MM.1S (cell line): ENCODE measurements around the gene CLINT1.

Source experiments
- DNase-seq: peaks from one replicate; pipeline ENCODE4 v3.0.0-alpha.2; 2015
- H2AFZ ChIP-seq: fragments of 300-600 bp; sonication (generic); 2 replicates; pipeline ENCODE4 v1.6.0; 2016; ENCODE audit warnings: antibody characterized with exemption, low read length
- H3F3A ChIP-seq: fragments of 300-600 bp; sonication (generic); 2 replicates; pipeline ENCODE4 v1.6.1; 2016; ENCODE audit warnings: mild to moderate bottlenecking, antibody characterized with exemption, low read length, moderate library complexity, mixed read lengths; ENCODE audit not compliant: insufficient read depth
- H3K27ac ChIP-seq: fragments of 300-600 bp; sonication (generic); 2 replicates; pipeline ENCODE4 v1.5.1; 2016; ENCODE audit warnings: mild to moderate bottlenecking, low read length
- H3K27me3 ChIP-seq: fragments of 300-600 bp; sonication (generic); replicated peaks from 2 replicates; pipeline ENCODE4 v1.6.0; 2016; ENCODE audit warnings: low read length; ENCODE audit not compliant: insufficient read depth
- H3K36me3 ChIP-seq: fragments of 300-600 bp; sonication (generic); replicated peaks from 2 replicates; pipeline ENCODE4 v1.6.1; 2016; ENCODE audit warnings: mild to moderate bottlenecking, low read length, mixed read lengths; ENCODE audit not compliant: insufficient read depth
- H3K4me1 ChIP-seq: fragments of 300-600 bp; sonication (generic); 2 replicates; pipeline ENCODE4 v1.6.1; 2016; ENCODE audit warnings: low read length, mixed read lengths
- H3K4me2 ChIP-seq: fragments of 300-600 bp; sonication (generic); 2 replicates; pipeline ENCODE4 v1.6.0; 2016; ENCODE audit warnings: low read depth, low read length
- H3K4me3 ChIP-seq: fragments of 300-600 bp; sonication (generic); 2 replicates; pipeline ENCODE4 v1.5.1; 2016; ENCODE audit warnings: low read length, mixed read lengths
- H3K79me2 ChIP-seq: fragments of 300-600 bp; sonication (generic); 2 replicates; pipeline ENCODE4 v1.6.1; 2016; ENCODE audit warnings: mixed run types, low read length, mixed read lengths
- H3K9ac ChIP-seq: fragments of 300-600 bp; sonication (generic); 2 replicates; pipeline ENCODE4 v1.6.1; 2016; ENCODE audit warnings: low read length, mixed read lengths
- H3K9me2 ChIP-seq: fragments of 300-600 bp; sonication (generic); replicated peaks from 2 replicates; pipeline ENCODE4 v1.6.1; 2016; ENCODE audit warnings: mild to moderate bottlenecking, low read length, mixed read lengths; ENCODE audit not compliant: insufficient read depth
- H3K9me3 ChIP-seq: fragments of 300-600 bp; sonication (generic); replicated peaks from 2 replicates; pipeline ENCODE4 v1.6.1; 2016; ENCODE audit warnings: mild to moderate bottlenecking, low read length, mixed read lengths; ENCODE audit not compliant: insufficient read depth
- H4K20me1 ChIP-seq: fragments of 300-600 bp; sonication (generic); 2 replicates; pipeline ENCODE4 v1.6.1; 2016; ENCODE audit warnings: mild to moderate bottlenecking, low read length, moderate library complexity, mixed read lengths; ENCODE audit not compliant: insufficient read depth
- CTCF ChIP-seq: fragments of 300-600 bp; sonication (generic); IDR thresholded peaks from 2 replicates; pipeline ENCODE4 v1.5.1; 2016; ENCODE audit warnings: antibody characterized with exemption, low read length, mixed read lengths
- EZH2 ChIP-seq: fragments of 300-600 bp; sonication (generic); optimal IDR thresholded peaks from 2 replicates; pipeline ENCODE3; 2017; ENCODE audit warnings: low read depth, mild to moderate bottlenecking, antibody characterized with exemption, low read length, mixed read lengths
- EZH2phosphoT487 ChIP-seq: fragments of 300-600 bp; sonication (generic); IDR thresholded peaks from 2 replicates; pipeline ENCODE4 v1.6.1; 2018; ENCODE audit warnings: antibody characterized with exemption, low read length

CLINT1 gene

GRCh38 chr5:157877821-157878220 is 18.9 kb upstream of the CLINT1 start:
- Histone ChIP-seq H3K27me3 (no peaks in the 10 kb centered on the region), H4K20me1 (no peaks in the 10 kb centered on the region), H3K9me2 (no peaks in the 10 kb centered on the region), H2AFZ (no peak overlapping the region), H3K27ac (no peak overlapping the region), H3K4me1 (no peaks in the 10 kb centered on the region), H3K4me2 (no peak overlapping the region), H3K9ac (no peak overlapping the region), H3K36me3 (no peaks in the 10 kb centered on the region), H3K79me2 (no peaks in the 10 kb centered on the region), H3F3A (no peaks in the 10 kb centered on the region), H3K9me3 (no peaks in the 10 kb centered on the region), H3K4me3 (no peak overlapping the region)
- TF ChIP-seq EZH2phosphoT487: no peak
- TF ChIP-seq EZH2: no peak
- no peak for TF ChIP-seq CTCF
- DNase-seq: no peak

- Histone ChIP-seq H2AFZ (no peak overlapping the region), H3K4me2 (no peak overlapping the region), H3K27me3 (no peaks in the 10 kb centered on the region), H3F3A (no peaks in the 10 kb centered on the region), H3K9ac (no peak overlapping the region), H3K27ac (no peak overlapping the region), H3K4me1 (no peaks in the 10 kb centered on the region), H3K36me3 (no peaks in the 10 kb centered on the region), H3K79me2 (no peaks in the 10 kb centered on the region), H3K4me3 (no peak overlapping the region), H3K9me3 (no peaks in the 10 kb centered on the region), H4K20me1 (no peaks in the 10 kb centered on the region), H3K9me2 (no peaks in the 10 kb centered on the region)
- DNase-seq: no peak
- TF ChIP-seq EZH2 (no peak), CTCF (no peak), EZH2phosphoT487 (no peak)
Observed at GRCh38 chr5:157874861-157875260, 15.9 kb upstream of the CLINT1 start.

GRCh38 chr5:157870837-157871834 is 12.2 kb upstream of the CLINT1 start:
- Histone ChIP-seq H3K4me1 (no peaks in the 10 kb centered on the region), H3K4me3 (no peak overlapping the region), H3K4me2 (no peak overlapping the region), H3K27ac (no peak overlapping the region), H2AFZ (no peak overlapping the region), H3K9me2 (no peaks in the 10 kb centered on the region), H4K20me1 (no peaks in the 10 kb centered on the region), H3K27me3 (no peaks in the 10 kb centered on the region), H3K36me3 (no peaks in the 10 kb centered on the region), H3F3A (no peaks in the 10 kb centered on the region), H3K9ac (no peak overlapping the region), H3K79me2 (no peaks in the 10 kb centered on the region), H3K9me3 (no peaks in the 10 kb centered on the region)
- TF ChIP-seq CTCF (no peak), EZH2 (no peak), EZH2phosphoT487 (no peak)
- DNase-seq: no peak
